Stomach (tissue), 9 donors: ENCODE measurements around the gene IFRD2. TPM values are rescaled to one million over a fixed set of nuclear protein-coding genes. Genes with fewer than 3 reads are reported as not detected.

Experiments
- DNase-seq, 2 donors: peaks; one replicate each; pipeline versions ENCODE4 v3.0.0 to v3.0.0-alpha.2; 2013 to 2019
- H3K27ac ChIP-seq, 5 donors: fragments of 200-600 bp in 4 of 5; sonication (generic) in 4 of 5; one replicate each; pipeline ENCODE4 v1.5.1; 2013 to 2019; ENCODE audit warnings: mild to moderate bottlenecking in 1 of 5, moderate library complexity in 1 of 5
- H3K27me3 ChIP-seq, 3 donors: fragments of 200-600 bp; sonication (generic); one replicate each; pipeline ENCODE4 v1.5.1; 2017 to 2019; ENCODE audit warnings: mixed run types in 1 of 3
- H3K36me3 ChIP-seq, 4 donors: fragments of 200-600 bp; sonication (generic); 1 replicate in 3 of 4; 2 replicates in 1 of 4; pipeline ENCODE4 v1.5.1; 2016 to 2019
- H3K4me1 ChIP-seq, 4 donors: fragments of 200-600 bp; sonication (generic); one replicate each; pipeline ENCODE4 v1.5.1; 2016 to 2019
- H3K4me3 ChIP-seq, 4 donors: fragments of 200-600 bp; sonication (generic) in 3 of 4; one replicate each; pipeline ENCODE4 v1.5.1; 2016 to 2019; ENCODE audit warnings: mild to moderate bottlenecking in 1 of 4
- H3K9me3 ChIP-seq, 4 donors: fragments of 200-600 bp; sonication (generic); one replicate each; pipeline ENCODE4 v1.5.1; 2016 to 2019
- EP300 ChIP-seq: sonication (generic); formaldehyde crosslinking; IDR thresholded peaks from one replicate; pipeline ENCODE4 v1.6.1; 2017; ENCODE audit warnings: antibody characterized with exemption
- POLR2A ChIP-seq, 4 donors: fragments of 450-650 bp; IDR thresholded peaks; one replicate each; pipeline ENCODE4 v1.6.1; 2016; ENCODE audit warnings: antibody characterized with exemption in 4 of 4, control low read depth in 2 of 4, mild to moderate bottlenecking in 1 of 4, moderate library complexity in 1 of 4
- POLR2AphosphoS5 ChIP-seq, 3 donors: sonication (generic); formaldehyde crosslinking; IDR thresholded peaks; one replicate each; pipeline ENCODE4 v1.6.1; 2016; ENCODE audit warnings: antibody characterized with exemption in 3 of 3
- WGBS, 5 donors: extraction: QIAGEN DNeasy Blood & Tissue Kit in 3 of 5; methylation state at CpG; one replicate each; pipeline versions ENCODE4 v1.1.5 to v1.1.7; 2013 to 2018; 5-methylcytosine and 5-hydroxymethylcytosine counted together
- intact Hi-C: fragments of 100-400 bp; cut with DNase I; formaldehyde crosslinking; loops from one replicate; pipeline ENCODE4 v1.15.1; 2023; ENCODE audit warnings: low total_unique reads
- polyA plus RNA-seq, 3 donors: library from polyadenylated mRNA; stranded (reverse); fragments of 200-250 nt; gene quantifications; one replicate each; pipeline ENCODE4 v1.2.3, GENCODE V29; 2013
- total RNA-seq, 5 donors: library from RNA; depleted of rRNA; stranded (reverse); fragments of >200 nt; gene quantifications; one replicate each; pipeline versions ENCODE4 v1.1.0 to v1.2.3, GENCODE V29; 2014 to 2016
- TF ChIP-seq, protein P1 (sequence below), 7 experiments: fragments of 450-650 bp in 4 of 7; fragments of 200-600 bp in 3 of 7; sonication (generic) in 3 of 7; IDR thresholded peaks; one replicate each; pipeline ENCODE4 v1.5.1; 2016 to 2019; ENCODE audit warnings: antibody characterized with exemption in 7 of 7, control low read depth in 2 of 7, mild to moderate bottlenecking in 1 of 7
- donor health status: healthy with polysubstance abuse.
- donor health status: Bipolar disorder and iron deficiency.
- donor health status: healthy.

IFRD2 gene
- total and polyA plus RNA-seq, 8 donors, result 69.9 to 254 (median 113) TPM

DNA sequence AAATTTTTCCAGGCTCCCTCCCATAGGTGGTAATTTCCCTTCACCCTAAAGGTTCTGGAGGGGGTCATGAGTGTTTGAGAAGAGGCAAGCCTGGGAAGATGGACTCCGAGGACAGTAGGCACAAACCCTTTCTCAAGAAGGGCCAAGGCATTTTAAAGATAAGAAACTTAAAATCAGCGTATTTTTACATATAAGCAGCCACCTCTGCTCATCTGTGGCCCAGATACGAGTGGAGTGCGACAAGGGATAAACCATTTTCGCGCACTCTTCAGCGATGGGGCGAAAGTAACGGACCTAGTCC, 47.9 kb upstream of the IFRD2 start:
- Histone ChIP-seq H3K36me3 (no peaks in the 10 kb centered on the region), H3K27me3 (no peaks in the 10 kb centered on the region), H3K4me1 (peaks cover 46 to 67% (median 61%) of the 10 kb centered on the region in 4 donors), H3K4me3 (peak overlapping the region; percentile 50 to 52 (median 52)), H3K9me3 (no peaks in the 10 kb centered on the region), H3K27ac (peak overlapping the region; percentile 69 to 99 (median 96))
- DNase-seq, result no peak
- intact Hi-C loops, result no loop called here
- TF ChIP-seq, protein P1, sequence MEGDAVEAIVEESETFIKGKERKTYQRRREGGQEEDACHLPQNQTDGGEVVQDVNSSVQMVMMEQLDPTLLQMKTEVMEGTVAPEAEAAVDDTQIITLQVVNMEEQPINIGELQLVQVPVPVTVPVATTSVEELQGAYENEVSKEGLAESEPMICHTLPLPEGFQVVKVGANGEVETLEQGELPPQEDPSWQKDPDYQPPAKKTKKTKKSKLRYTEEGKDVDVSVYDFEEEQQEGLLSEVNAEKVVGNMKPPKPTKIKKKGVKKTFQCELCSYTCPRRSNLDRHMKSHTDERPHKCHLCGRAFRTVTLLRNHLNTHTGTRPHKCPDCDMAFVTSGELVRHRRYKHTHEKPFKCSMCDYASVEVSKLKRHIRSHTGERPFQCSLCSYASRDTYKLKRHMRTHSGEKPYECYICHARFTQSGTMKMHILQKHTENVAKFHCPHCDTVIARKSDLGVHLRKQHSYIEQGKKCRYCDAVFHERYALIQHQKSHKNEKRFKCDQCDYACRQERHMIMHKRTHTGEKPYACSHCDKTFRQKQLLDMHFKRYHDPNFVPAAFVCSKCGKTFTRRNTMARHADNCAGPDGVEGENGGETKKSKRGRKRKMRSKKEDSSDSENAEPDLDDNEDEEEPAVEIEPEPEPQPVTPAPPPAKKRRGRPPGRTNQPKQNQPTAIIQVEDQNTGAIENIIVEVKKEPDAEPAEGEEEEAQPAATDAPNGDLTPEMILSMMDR (IDR thresholded peaks at IDR 0.05), result no peak
- TF ChIP-seq EP300 (no peak), POLR2A (IDR thresholded peaks at IDR 0.05) (no peak), POLR2AphosphoS5 (IDR thresholded peaks at IDR 0.05) (no peak)
- WGBS, 5 donors, result 15 to 33% (median 28%) methylated on average over 9 of the region's 9 CpGs

DNA sequence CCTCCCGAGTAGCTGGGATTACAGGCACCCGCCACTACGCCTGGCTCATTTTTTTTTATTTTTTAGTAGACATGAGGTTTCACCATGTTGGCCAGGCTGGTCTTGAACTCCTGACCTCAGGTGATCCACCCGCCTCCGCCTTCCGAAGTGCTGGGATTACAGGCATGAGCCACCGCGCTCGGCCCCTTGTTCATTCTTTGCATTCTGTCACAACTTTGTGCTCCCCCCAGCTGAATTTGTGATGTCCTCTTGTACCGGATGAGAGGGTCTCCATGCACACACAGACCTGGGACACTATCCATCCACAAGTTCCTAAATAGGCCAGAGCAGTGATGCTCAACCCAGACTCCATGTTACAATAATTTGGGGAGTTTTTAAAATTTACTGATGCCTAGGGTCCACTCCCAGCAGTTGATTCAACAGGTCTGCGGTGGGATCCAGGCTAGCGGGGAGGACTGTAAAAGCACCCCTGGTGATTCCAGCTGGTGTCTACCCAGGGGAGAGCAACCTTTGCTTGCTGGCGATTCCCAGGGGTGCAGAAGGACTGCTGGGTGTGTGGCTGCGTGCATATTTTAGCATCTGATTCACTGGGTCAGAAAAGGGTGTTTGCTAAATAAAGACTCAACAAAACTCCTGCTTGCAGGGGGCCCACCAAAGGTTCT, 47.4 kb upstream of the IFRD2 start:
- H3K27me3 ChIP-seq, result no peaks in the 10 kb centered on the region
- H3K36me3 ChIP-seq, result no peaks in the 10 kb centered on the region
- TF ChIP-seq POLR2A (IDR thresholded peaks at IDR 0.05) (no peak), POLR2AphosphoS5 (IDR thresholded peaks at IDR 0.05) (no peak), EP300 (no peak)
- TF ChIP-seq, protein P1 (IDR thresholded peaks at IDR 0.05), result no peak
- WGBS, 5 donors, result 66 to 79% (median 77%) methylated on average over 14 of the region's 14 CpGs
- H3K4me1 ChIP-seq, result peaks cover 50 to 68% (median 63%) of the 10 kb centered on the region in 4 donors
- peak overlapping the region in 4 of 5 donors; percentile 96 to 99 (median 96) for H3K27ac ChIP-seq
- DNase-seq, result no peak
- no peaks in the 10 kb centered on the region for H3K9me3 ChIP-seq
- intact Hi-C loops, result no loop called here
- H3K4me3 ChIP-seq, result peak overlapping the region; percentile 50 to 52 (median 52)

DNA sequence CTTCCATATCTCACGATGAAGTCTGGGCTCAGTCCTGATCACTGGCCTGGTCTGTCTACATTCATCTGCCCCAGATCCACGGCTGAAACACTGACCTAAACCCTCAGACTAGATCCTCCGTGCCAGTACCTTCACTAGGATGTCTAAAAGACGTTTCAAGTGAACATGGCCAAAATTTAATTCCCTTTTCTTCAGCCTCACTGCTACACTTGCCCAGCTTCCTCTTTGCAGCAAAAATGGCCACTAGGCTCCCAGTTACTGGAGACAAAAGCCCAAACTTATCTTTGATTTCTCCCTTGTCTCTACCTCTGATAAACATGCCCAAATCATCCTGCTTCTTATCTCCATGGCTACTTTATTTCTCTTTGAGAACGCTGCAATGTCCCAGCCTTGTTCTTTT, 46.7 kb upstream of the IFRD2 start:
- WGBS, 5 donors, result 55 to 69% (median 60%) methylated on average over 5 of the region's 5 CpGs
- peak overlapping the region in 2 of 4 donors; percentile 63 to 72 for H3K4me3 ChIP-seq

DNA sequence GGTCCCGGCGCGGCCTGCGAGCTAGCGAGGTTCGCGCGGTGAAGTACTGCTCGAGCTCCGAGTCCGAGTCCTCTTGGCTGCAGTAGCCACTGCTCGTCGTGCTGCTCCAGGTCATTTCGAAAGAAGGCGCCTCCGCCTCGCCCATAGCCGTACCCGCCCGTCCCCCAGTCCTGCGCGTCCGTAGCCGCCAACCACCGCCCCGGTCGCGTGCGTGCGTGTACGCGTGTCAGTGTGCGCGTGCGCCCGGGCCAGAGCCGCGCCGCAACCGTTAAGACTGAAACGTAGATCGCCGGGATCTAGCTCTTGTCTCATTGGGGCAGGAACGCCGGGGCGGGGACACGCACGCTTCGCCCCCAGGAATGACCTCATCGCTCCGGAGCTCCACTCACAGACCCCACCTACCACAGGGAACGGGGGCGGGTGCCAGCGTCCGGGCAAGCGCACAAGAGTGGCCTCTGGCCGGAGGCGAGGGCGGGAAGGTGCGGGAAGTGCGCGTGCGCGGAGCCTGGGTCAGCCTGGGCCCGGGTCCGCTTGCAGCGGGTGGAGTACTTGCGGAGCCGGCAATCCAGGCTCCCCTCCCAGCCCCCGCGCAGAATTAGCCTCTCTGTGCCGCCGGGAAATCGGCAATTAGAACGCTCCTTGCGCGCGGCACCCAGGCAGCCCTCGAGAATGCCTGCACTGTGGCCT, 45.1 kb upstream of the IFRD2 start:
- Histone ChIP-seq H3K9me3 (no peaks in the 10 kb centered on the region), H3K27me3 (no peaks in the 10 kb centered on the region), H3K36me3 (peaks cover 2 to 12% (median 3%) of the 10 kb centered on the region in 4 donors), H3K4me3 (peak overlapping the region; percentile 63 to 92 (median 68)), H3K27ac (peak overlapping the region; percentile 96 to 99 (median 96)), H3K4me1 (peaks cover 66 to 88% (median 80%) of the 10 kb centered on the region in 4 donors)
- WGBS, 5 donors, result 0 to 2% (median 1%) methylated on average over 29 to 79 of the region's 79 CpGs
- peak; percentile 100 for DNase-seq
- TF ChIP-seq EP300 (peak; percentile 10), POLR2A (IDR thresholded peaks at IDR 0.05) (peak in 2 of 4 donors; percentile 81 to 89), POLR2AphosphoS5 (IDR thresholded peaks at IDR 0.05) (peak; percentile 97 to 99 (median 99))
- TF ChIP-seq, protein P1 (IDR thresholded peaks at IDR 0.05), result no peak
- intact Hi-C loops, result no loop called here

More for the DNA sequence above, 46.7 kb upstream of the IFRD2 start:
- H3K36me3 ChIP-seq, result no peaks in the 10 kb centered on the region
- H3K4me1 ChIP-seq, result peaks cover 57 to 75% (median 69%) of the 10 kb centered on the region in 4 donors
- no peak for DNase-seq
- intact Hi-C loops, result no loop called here
- H3K27ac ChIP-seq, result peak overlapping the region; percentile 26 to 99 (median 96)
- TF ChIP-seq POLR2A (IDR thresholded peaks at IDR 0.05) (no peak), POLR2AphosphoS5 (IDR thresholded peaks at IDR 0.05) (no peak), EP300 (no peak)
- TF ChIP-seq, protein P1 (IDR thresholded peaks at IDR 0.05), result no peak
- H3K27me3 ChIP-seq, result no peaks in the 10 kb centered on the region
- no peaks in the 10 kb centered on the region for H3K9me3 ChIP-seq
